Ishikawa (cell line): Measurements from ENCODE around the gene GYS1.

Experiments used
- CEBPB ChIP-seq: IDR thresholded peaks from 2 replicates; pipeline ENCODE4 v1.6.1; 2012
- CREB1 ChIP-seq: IDR thresholded peaks from 2 replicates; pipeline ENCODE4 v1.6.1; 2012; ENCODE audit warnings: low read depth
- EGR1 ChIP-seq: IDR thresholded peaks from 2 replicates; pipeline ENCODE4 v1.6.1; 2012
- EP300 ChIP-seq: IDR thresholded peaks from 2 replicates; pipeline ENCODE4 v1.6.1; 2012; ENCODE audit warnings: borderline replicate concordance
- FOXM1 ChIP-seq: IDR thresholded peaks from 2 replicates; pipeline ENCODE4 v1.6.1; 2012; ENCODE audit warnings: low read depth, borderline replicate concordance
- NFIC ChIP-seq: IDR thresholded peaks from 2 replicates; pipeline ENCODE4 v1.6.1; 2012
- RAD21 ChIP-seq: IDR thresholded peaks from 2 replicates; pipeline ENCODE4 v1.6.1; 2012; ENCODE audit warnings: low read depth
- TAF1 ChIP-seq: IDR thresholded peaks from 2 replicates; pipeline ENCODE4 v1.6.1; 2012; ENCODE audit warnings: low read depth, mild to moderate bottlenecking
- TCF12 ChIP-seq: IDR thresholded peaks from 2 replicates; pipeline ENCODE4 v1.6.1; 2012; ENCODE audit warnings: low read depth
- TEAD4 ChIP-seq: IDR thresholded peaks from 2 replicates; pipeline ENCODE4 v1.6.1; 2012
- YY1 ChIP-seq: IDR thresholded peaks from 2 replicates; pipeline ENCODE4 v1.6.1; 2012; ENCODE audit warnings: low read depth
- ZBTB7A ChIP-seq: IDR thresholded peaks from 2 replicates; pipeline ENCODE4 v1.6.1; 2012; ENCODE audit warnings: low read depth
- TF ChIP-seq, protein P1 (sequence below): IDR thresholded peaks from 2 replicates; pipeline ENCODE4 v1.6.1; 2012
- TF ChIP-seq, protein P2 (sequence below): IDR thresholded peaks from 2 replicates; pipeline ENCODE4 v1.6.1; 2012
- TF ChIP-seq, protein P3 (sequence below): IDR thresholded peaks from 2 replicates; pipeline ENCODE4 v1.6.1; 2012; ENCODE audit warnings: low read depth, mild to moderate bottlenecking

GYS1 gene

DNA sequence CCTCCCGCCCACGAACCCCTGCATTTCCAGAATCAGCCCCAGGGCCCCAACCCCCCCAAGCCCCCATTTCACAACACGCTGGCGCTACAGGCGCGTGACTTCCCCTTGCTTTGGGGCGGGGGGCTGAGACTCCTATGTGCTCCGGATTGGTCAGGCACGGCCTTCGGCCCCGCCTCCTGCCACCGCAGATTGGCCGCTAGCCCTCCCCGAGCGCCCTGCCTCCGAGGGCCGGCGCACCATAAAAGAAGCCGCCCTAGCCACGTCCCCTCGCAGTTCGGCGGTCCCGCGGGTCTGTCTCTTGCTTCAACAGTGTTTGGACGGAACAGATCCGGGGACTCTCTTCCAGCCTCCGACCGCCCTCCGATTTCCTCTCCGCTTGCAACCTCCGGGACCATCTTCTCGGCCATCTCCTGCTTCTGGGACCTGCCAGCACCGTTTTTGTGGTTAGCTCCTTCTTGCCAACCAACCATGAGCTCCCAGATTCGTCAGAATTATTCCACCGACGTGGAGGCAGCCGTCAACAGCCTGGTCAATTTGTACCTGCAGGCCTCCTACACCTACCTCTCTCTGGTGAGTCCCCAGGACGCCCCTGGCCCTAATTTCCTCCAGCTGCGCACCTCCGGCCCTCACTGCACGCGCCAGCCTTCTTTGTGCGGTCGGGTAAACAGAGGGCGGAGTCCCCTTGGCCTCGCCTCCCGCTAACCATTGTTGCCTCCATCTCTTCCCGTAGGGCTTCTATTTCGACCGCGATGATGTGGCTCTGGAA lies 27.9 kb downstream of the GYS1 start, which contains the start of gene FTL:
TSS of gene FTL (plus strand) at position 270 of the 766 bp plus-strand sequence. CDS start at position 469, 199 bp downstream.
- TF ChIP-seq, protein P1, sequence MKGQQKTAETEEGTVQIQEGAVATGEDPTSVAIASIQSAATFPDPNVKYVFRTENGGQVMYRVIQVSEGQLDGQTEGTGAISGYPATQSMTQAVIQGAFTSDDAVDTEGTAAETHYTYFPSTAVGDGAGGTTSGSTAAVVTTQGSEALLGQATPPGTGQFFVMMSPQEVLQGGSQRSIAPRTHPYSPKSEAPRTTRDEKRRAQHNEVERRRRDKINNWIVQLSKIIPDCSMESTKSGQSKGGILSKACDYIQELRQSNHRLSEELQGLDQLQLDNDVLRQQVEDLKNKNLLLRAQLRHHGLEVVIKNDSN, result peak; percentile 68
- TF ChIP-seq YY1 (no peak; the same call in 1 of the 2 replicates), FOXM1 (no peak), NFIC (no peak), TAF1 (peak; percentile 88), EP300 (no peak), RAD21 (no peak), TEAD4 (0 out of 2 replicates have a peak, but pooled peaks have one; percentile 8), TCF12 (no peak), EGR1 (no peak), ZBTB7A (no peak), CEBPB (peak; percentile 46; the same call in 1 of the 2 replicates), CREB1 (no peak)
- TF ChIP-seq, protein P2, sequence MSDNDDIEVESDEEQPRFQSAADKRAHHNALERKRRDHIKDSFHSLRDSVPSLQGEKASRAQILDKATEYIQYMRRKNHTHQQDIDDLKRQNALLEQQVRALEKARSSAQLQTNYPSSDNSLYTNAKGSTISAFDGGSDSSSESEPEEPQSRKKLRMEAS, result peak; percentile 39
- TF ChIP-seq, protein P3, sequence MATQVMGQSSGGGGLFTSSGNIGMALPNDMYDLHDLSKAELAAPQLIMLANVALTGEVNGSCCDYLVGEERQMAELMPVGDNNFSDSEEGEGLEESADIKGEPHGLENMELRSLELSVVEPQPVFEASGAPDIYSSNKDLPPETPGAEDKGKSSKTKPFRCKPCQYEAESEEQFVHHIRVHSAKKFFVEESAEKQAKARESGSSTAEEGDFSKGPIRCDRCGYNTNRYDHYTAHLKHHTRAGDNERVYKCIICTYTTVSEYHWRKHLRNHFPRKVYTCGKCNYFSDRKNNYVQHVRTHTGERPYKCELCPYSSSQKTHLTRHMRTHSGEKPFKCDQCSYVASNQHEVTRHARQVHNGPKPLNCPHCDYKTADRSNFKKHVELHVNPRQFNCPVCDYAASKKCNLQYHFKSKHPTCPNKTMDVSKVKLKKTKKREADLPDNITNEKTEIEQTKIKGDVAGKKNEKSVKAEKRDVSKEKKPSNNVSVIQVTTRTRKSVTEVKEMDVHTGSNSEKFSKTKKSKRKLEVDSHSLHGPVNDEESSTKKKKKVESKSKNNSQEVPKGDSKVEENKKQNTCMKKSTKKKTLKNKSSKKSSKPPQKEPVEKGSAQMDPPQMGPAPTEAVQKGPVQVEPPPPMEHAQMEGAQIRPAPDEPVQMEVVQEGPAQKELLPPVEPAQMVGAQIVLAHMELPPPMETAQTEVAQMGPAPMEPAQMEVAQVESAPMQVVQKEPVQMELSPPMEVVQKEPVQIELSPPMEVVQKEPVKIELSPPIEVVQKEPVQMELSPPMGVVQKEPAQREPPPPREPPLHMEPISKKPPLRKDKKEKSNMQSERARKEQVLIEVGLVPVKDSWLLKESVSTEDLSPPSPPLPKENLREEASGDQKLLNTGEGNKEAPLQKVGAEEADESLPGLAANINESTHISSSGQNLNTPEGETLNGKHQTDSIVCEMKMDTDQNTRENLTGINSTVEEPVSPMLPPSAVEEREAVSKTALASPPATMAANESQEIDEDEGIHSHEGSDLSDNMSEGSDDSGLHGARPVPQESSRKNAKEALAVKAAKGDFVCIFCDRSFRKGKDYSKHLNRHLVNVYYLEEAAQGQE, result no peak

DNA sequence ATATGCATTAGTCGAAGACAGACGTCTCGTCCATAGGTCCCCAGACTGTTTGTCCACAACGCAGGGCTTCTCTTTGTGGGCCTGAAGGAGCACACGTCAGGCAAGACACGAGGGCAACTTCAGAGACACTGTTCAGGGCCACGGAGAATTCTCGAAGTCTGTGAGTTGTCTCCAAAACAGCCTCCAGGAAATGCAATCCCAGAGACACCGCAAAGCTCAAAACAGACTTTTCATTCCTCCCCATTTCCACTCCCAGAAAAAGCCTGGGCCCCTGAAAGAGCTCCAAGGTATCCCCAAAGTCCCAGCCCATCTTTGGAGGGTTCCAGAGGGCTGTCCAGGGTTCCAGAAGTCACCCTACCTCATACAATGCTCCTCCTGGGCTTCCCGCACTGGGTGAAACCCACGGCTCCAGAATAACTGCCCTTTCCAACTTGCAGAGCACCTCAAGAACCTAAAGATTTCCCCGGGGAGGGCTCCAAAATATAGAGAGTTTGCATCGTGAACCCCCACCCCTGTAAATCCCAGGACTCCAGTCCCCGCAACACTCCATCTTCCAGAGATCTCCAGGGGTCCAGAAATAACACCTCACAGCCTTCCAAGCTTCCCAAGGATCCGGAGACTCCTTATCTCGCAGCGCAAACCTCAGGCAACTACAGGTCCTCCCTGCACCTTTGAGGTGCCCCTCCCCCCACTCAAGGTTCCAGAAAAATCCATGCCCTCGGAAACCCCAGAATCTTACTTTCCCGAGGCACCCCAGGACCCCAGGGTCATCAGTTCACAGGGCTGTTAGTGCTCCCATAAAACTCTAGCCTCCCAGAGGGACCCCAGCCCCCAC lies 28.7 kb downstream of the GYS1 start:
- TF ChIP-seq TCF12 (no peak), TAF1 (0 out of 2 replicates have a peak, but pooled peaks have one; percentile 19)
- TF ChIP-seq, protein P1, result no peak
- TF ChIP-seq, protein P3, result no peak

DNA sequence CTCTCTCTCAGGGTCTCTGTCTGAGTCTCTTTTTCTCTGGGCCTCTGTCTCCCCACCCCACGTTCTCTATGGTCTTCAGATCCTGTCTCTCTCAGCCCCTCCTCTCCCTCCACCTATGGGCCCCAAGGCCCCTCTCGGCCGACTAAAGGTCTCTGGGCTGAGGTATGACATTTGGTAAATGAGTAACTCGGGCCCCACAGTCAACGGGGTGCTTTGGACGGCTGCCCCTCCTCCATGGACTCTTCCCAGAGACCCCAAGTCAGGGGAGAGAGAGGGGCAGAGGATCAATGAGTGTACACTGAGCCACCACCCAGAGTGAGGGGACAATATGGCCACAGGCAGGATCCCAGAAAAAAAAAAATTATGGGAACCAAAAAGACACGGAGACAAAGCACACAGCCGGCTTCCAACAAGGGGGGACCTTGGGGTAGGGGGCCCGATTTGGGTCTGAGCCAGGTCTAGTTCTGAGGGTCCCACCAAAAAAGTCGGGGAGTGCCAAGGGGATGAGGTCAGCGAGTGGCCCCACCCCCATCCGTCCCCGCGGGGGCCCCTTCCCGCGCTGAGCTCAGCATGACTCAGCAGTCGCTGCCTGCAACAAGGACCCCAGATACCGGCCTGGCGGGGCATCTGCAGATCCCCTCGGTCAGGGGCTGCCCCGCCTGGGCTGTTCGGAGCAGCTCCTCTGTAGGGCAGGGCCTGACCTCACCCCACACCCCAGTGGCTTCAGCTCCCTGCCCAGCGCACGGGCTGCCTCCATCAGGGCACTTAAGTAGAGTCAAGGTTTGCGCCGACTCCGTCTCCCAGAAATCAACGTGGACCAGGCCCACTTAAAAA lies 29.5 kb downstream of the GYS1 start:
- TF ChIP-seq NFIC (0 out of 2 replicates have a peak, but pooled peaks have one; percentile 48), RAD21 (no peak), TEAD4 (peak; percentile 35), TCF12 (no peak), CEBPB (no peak), EP300 (0 out of 2 replicates have a peak, but pooled peaks have one; percentile 48), YY1 (no peak), EGR1 (no peak), ZBTB7A (peak; percentile 62; the same call in 1 of the 2 replicates)
- TF ChIP-seq, protein P2, result peak; percentile 29; the same call in 1 of the 2 replicates

DNA sequence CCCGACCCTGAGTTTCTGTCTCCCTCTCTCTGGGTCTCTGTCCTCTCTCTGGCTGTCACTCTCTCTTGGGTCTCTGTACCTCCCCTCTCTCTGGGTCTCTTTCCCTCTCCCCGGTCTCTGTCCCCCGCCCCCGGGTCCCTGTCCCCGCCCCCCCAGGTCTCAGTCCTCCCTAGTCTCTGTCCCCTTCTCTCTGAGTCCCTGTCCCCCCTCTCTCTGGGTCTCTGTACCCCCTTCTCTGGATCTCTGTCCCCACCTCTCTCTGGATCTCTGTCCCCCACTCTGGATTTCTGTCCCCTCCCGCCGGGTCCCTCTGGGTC lies 30.3 kb downstream of the GYS1 start:
- TF ChIP-seq RAD21 (no peak), CEBPB (no peak), ZBTB7A (no peak), FOXM1 (no peak), TEAD4 (no peak), YY1 (no peak)
- TF ChIP-seq, protein P1, result no peak
- TF ChIP-seq, protein P2, result no peak
